H9 (cell line): ENCODE measurements around the gene DAD1. TPM values are rescaled to one million over a fixed set of nuclear protein-coding genes. Genes with fewer than 3 reads are reported as not detected.

Source experiments
- DNase-seq: peaks from one replicate; pipeline ENCODE4 v3.0.0-alpha.2; 2017
- H2AFZ ChIP-seq: one replicate; pipeline ENCODE4 v1.6.1; 2013; ENCODE audit warnings: mild to moderate bottlenecking, low read length, control low read depth, moderate library complexity
- H2AK5ac ChIP-seq: 2 replicates; pipeline ENCODE4 v1.6.1; 2013; ENCODE audit warnings: low read length, control low read depth, mixed read lengths; ENCODE audit not compliant: insufficient read length
- H2BK120ac ChIP-seq: one replicate; pipeline ENCODE4 v1.6.1; 2013; ENCODE audit warnings: low read depth, mild to moderate bottlenecking, low read length, control low read depth, inconsistent platforms; ENCODE audit not compliant: poor library complexity, severe bottlenecking
- H2BK12ac ChIP-seq: 2 replicates; pipeline ENCODE4 v1.6.1; 2013; ENCODE audit warnings: low read length, control low read depth, mixed read lengths, low read depth; ENCODE audit not compliant: insufficient read length
- H2BK15ac ChIP-seq: 2 replicates; pipeline ENCODE4 v1.6.1; 2013; ENCODE audit warnings: low read depth, low read length, control low read depth
- H2BK20ac ChIP-seq: one replicate; pipeline ENCODE4 v1.6.1; 2013; ENCODE audit warnings: low read depth, mild to moderate bottlenecking, low read length, control low read depth, inconsistent platforms; ENCODE audit not compliant: poor library complexity, severe bottlenecking
- H2BK5ac ChIP-seq: 2 replicates; pipeline ENCODE4 v1.6.1; 2013; ENCODE audit warnings: low read length, control low read depth, mixed read lengths; ENCODE audit not compliant: insufficient read length
- H3K14ac ChIP-seq: 2 replicates; pipeline ENCODE4 v1.6.1; 2013; ENCODE audit warnings: low read length, control low read depth; ENCODE audit not compliant: insufficient read depth
- H3K18ac ChIP-seq: 2 replicates; pipeline ENCODE4 v1.6.1; 2013; ENCODE audit warnings: low read depth, mild to moderate bottlenecking, mixed read lengths, low read length, control low read depth; ENCODE audit not compliant: insufficient read length
- H3K23ac ChIP-seq: 2 replicates; pipeline ENCODE4 v1.6.1; 2013; ENCODE audit warnings: low read length, control low read depth, mixed read lengths, low read depth; ENCODE audit not compliant: insufficient read length
- H3K23me2 ChIP-seq: 2 replicates; pipeline ENCODE4 v1.6.1; 2013; ENCODE audit warnings: low read depth, mild to moderate bottlenecking, mixed read lengths, low read length, control low read depth; ENCODE audit not compliant: insufficient read length, poor library complexity, severe bottlenecking
- H3K27ac ChIP-seq: 2 replicates; pipeline ENCODE4 v1.5.1; 2013; ENCODE audit warnings: low read length, control low read depth, mixed read lengths, low read depth; ENCODE audit not compliant: insufficient read length
- H3K27me3 ChIP-seq: 2 replicates; pipeline ENCODE4 v1.6.1; 2013; ENCODE audit warnings: low read length, control low read depth, inconsistent platforms; ENCODE audit not compliant: insufficient read depth
- H3K4ac ChIP-seq: 2 replicates; pipeline ENCODE4 v1.6.1; 2013; ENCODE audit warnings: low read depth, mild to moderate bottlenecking, control low read depth, inconsistent platforms, low read length, moderate library complexity
- H3K4me1 ChIP-seq: 2 replicates; pipeline ENCODE4 v1.6.1; 2013; ENCODE audit warnings: low read length, control low read depth, inconsistent platforms; ENCODE audit not compliant: insufficient read depth
- H3K4me2 ChIP-seq: 2 replicates; pipeline ENCODE4 v1.6.1; 2013; ENCODE audit warnings: low read length, control low read depth, mixed read lengths; ENCODE audit not compliant: insufficient read length, insufficient read depth
- H3K56ac ChIP-seq: 2 replicates; pipeline ENCODE4 v1.6.1; 2013; ENCODE audit warnings: low read depth, mild to moderate bottlenecking, mixed read lengths, low read length, control low read depth; ENCODE audit not compliant: insufficient read length
- H3K79me1 ChIP-seq: 2 replicates; pipeline ENCODE4 v1.6.1; 2013; ENCODE audit warnings: low read depth, mild to moderate bottlenecking, moderate library complexity, low read length, control low read depth, inconsistent platforms; ENCODE audit not compliant: insufficient read depth, poor library complexity, severe bottlenecking
- H3K79me2 ChIP-seq: 2 replicates; pipeline ENCODE4 v1.6.1; 2013; ENCODE audit warnings: low read length, control low read depth, inconsistent platforms; ENCODE audit not compliant: insufficient read depth
- H3K9ac ChIP-seq: 2 replicates; pipeline ENCODE4 v1.6.1; 2013; ENCODE audit warnings: low read length, control low read depth, mixed read lengths; ENCODE audit not compliant: insufficient read length; ENCODE audit errors: extremely low read depth
- H3K9me3 ChIP-seq: one replicate; pipeline ENCODE4 v1.6.1; 2013; ENCODE audit warnings: low read depth, low read length, inconsistent platforms; ENCODE audit not compliant: control insufficient read depth
- H3T11ph ChIP-seq: one replicate; pipeline ENCODE4 v1.6.1; 2013; ENCODE audit warnings: mild to moderate bottlenecking, low read length, control low read depth, inconsistent platforms
- H4K20me1 ChIP-seq: one replicate; pipeline ENCODE4 v1.6.1; 2013; ENCODE audit not compliant: control insufficient read depth, insufficient read length, insufficient read depth
- H4K5ac ChIP-seq: 2 replicates; pipeline ENCODE4 v1.6.1; 2013; ENCODE audit warnings: low read depth, mild to moderate bottlenecking, mixed read lengths, low read length, control low read depth; ENCODE audit not compliant: insufficient read length
- H4K8ac ChIP-seq: replicated peaks from 2 replicates; pipeline ENCODE4 v1.6.1; 2013; ENCODE audit warnings: low read length, control low read depth, mixed read lengths, low read depth; ENCODE audit not compliant: insufficient read length
- H4K91ac ChIP-seq: 2 replicates; pipeline ENCODE4 v1.6.1; 2013; ENCODE audit warnings: low read depth, mild to moderate bottlenecking, moderate library complexity, mixed read lengths, low read length, control low read depth; ENCODE audit not compliant: insufficient read length
- H3K27ac Mint-ChIP-seq, 3 experiments: 2 replicates in 2 of 3; 3 replicates in 1 of 3; pipeline ENCODE4 v1.8.0; 2020 to 2021; ENCODE audit warnings: mixed read lengths in 3 of 3, mild to moderate bottlenecking in 1 of 3, moderate library complexity in 1 of 3
- H3K27me3 Mint-ChIP-seq: 2 replicates; pipeline ENCODE4 v1.8.0; 2021; ENCODE audit warnings: low read depth, mild to moderate bottlenecking, moderate library complexity, mixed read lengths
- H3K36me3 Mint-ChIP-seq, 3 experiments: 2 replicates in 2 of 3; 3 replicates in 1 of 3; pipeline ENCODE4 v1.8.0; 2020 to 2021; ENCODE audit warnings: low read depth in 3 of 3, mixed read lengths in 3 of 3; ENCODE audit not compliant: insufficient read depth in 1 of 3
- H3K4me1 Mint-ChIP-seq, 2 experiments: 2 replicates each; pipeline ENCODE4 v1.8.0; 2020; ENCODE audit warnings: mixed read lengths in 2 of 2
- H3K4me3 Mint-ChIP-seq, 2 experiments: 2 replicates in 1 of 2; 3 replicates in 1 of 2; pipeline ENCODE4 v1.8.0; 2020 to 2021; ENCODE audit warnings: mild to moderate bottlenecking in 2 of 2, mixed read lengths in 2 of 2, moderate library complexity in 1 of 2
- H3K9me3 Mint-ChIP-seq, 2 experiments: 2 replicates in 1 of 2; 3 replicates in 1 of 2; pipeline ENCODE4 v1.8.0; 2020; ENCODE audit warnings: mild to moderate bottlenecking in 2 of 2, mixed read lengths in 2 of 2, moderate library complexity in 1 of 2
- WGBS: extraction: QIAGEN DNeasy Blood & Tissue Kit; methylation state at CpG from one replicate; pipeline ENCODE4 v1.1.7; 2013; ENCODE audit warnings: missing lambda C conversion rate, low lambda C conversion rate, mixed read lengths; ENCODE audit not compliant: insufficient read length; ENCODE audit errors: extremely low coverage; 5-methylcytosine and 5-hydroxymethylcytosine counted together
- total RNA-seq: library from RNA; stranded (reverse); gene quantifications from 2 replicates; pipeline ENCODE4 v1.2.1, GENCODE V29; 2021
- TF ChIP-seq, protein P1 (sequence below): fragments of 200-600 bp; sonication (generic); conservative IDR thresholded peaks from 3 replicates; pipeline ENCODE4 v1.8.0; 2021; ENCODE audit warnings: antibody characterized with exemption, mild to moderate bottlenecking

DAD1 gene
- total RNA-seq, 1 experiment from 2014 or later = 127 TPM

- H2BK12ac ChIP-seq = no peak overlapping the region
- H4K20me1 ChIP-seq = no peaks in the 10 kb centered on the region
- peaks cover 48 to 55% of the 10 kb centered on the region in 2 experiments for H3K4me1 Mint-ChIP-seq
- DNase-seq = no peak
- H3K9me3 Mint-ChIP-seq = no peaks in the 10 kb centered on the region; a peak in 1 of 5 replicates
- peaks cover 8% of the 10 kb centered on the region for H3K27me3 Mint-ChIP-seq
- H3K4me3 Mint-ChIP-seq = no peak overlapping the region; a peak in 1 of 5 replicates
- no peak overlapping the region for H4K91ac ChIP-seq
- H2AK5ac ChIP-seq = no peak overlapping the region
- H3K79me2 ChIP-seq = no peaks in the 10 kb centered on the region
- H2BK15ac ChIP-seq = no peak overlapping the region
- no CpG with 5 or more reads among the region's 6 CpGs for WGBS
- H3K9ac ChIP-seq = no peak overlapping the region
- no peak overlapping the region for H3T11ph ChIP-seq
- H3K4ac ChIP-seq = no peak overlapping the region
- H3K27me3 ChIP-seq = no peaks in the 10 kb centered on the region
- H3K14ac ChIP-seq = no peak overlapping the region
- H2BK20ac ChIP-seq = no peak overlapping the region
- no peak overlapping the region for H3K27ac ChIP-seq
- H3K18ac ChIP-seq = no peak overlapping the region
- H4K8ac ChIP-seq = no peak overlapping the region
- TF ChIP-seq, protein P1, sequence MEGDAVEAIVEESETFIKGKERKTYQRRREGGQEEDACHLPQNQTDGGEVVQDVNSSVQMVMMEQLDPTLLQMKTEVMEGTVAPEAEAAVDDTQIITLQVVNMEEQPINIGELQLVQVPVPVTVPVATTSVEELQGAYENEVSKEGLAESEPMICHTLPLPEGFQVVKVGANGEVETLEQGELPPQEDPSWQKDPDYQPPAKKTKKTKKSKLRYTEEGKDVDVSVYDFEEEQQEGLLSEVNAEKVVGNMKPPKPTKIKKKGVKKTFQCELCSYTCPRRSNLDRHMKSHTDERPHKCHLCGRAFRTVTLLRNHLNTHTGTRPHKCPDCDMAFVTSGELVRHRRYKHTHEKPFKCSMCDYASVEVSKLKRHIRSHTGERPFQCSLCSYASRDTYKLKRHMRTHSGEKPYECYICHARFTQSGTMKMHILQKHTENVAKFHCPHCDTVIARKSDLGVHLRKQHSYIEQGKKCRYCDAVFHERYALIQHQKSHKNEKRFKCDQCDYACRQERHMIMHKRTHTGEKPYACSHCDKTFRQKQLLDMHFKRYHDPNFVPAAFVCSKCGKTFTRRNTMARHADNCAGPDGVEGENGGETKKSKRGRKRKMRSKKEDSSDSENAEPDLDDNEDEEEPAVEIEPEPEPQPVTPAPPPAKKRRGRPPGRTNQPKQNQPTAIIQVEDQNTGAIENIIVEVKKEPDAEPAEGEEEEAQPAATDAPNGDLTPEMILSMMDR = no peak
- no peak overlapping the region for H4K5ac ChIP-seq
- H3K4me2 ChIP-seq = no peak overlapping the region
- H3K27ac Mint-ChIP-seq = peak overlapping the region in 1 of 3 experiments; percentile 49; a peak in 1 of 7 replicates
- no peaks in the 10 kb centered on the region for H3K23me2 ChIP-seq
- H3K36me3 Mint-ChIP-seq = no peaks in the 10 kb centered on the region
- no peak overlapping the region for H2AFZ ChIP-seq
- H3K56ac ChIP-seq = no peak overlapping the region
- H3K4me1 ChIP-seq = peaks cover 12% of the 10 kb centered on the region; the same call in 1 of the 2 replicates
- H3K79me1 ChIP-seq = no peaks in the 10 kb centered on the region
- H3K23ac ChIP-seq = no peak overlapping the region
- H3K9me3 ChIP-seq = no peaks in the 10 kb centered on the region
- H2BK120ac ChIP-seq = no peak overlapping the region
- H2BK5ac ChIP-seq = no peak overlapping the region
Observed at GRCh38 chr14:22549324-22549962, 39.6 kb downstream of the DAD1 start.
